Activated T-cell treated with anti-CD3 and anti-CD28 coated beads, Interleukin-2, amount 50 U/mL, for 4 hours (primary cell): ENCODE results near the gene PTPRH. TPM values are rescaled to one million over a fixed set of nuclear protein-coding genes. Genes with fewer than 3 reads are reported as not detected.

ENCODE experiments used
- ATAC-seq, 2 donors: fragments of 200-7000 bp; cut with Tn5 transposase; one replicate each; pipeline ENCODE4 v1.10.0; 2021
- DNase-seq: peaks from one replicate; pipeline ENCODE4 v3.0.0-alpha.2; 2020
- H3K27me3 Mint-ChIP-seq: one replicate; pipeline ENCODE4 v1.8.0; 2021; ENCODE audit warnings: low read depth, mixed read lengths
- H3K36me3 Mint-ChIP-seq: one replicate; pipeline ENCODE4 v1.8.0; 2022; ENCODE audit warnings: mixed read lengths; ENCODE audit not compliant: insufficient read depth
- H3K4me1 Mint-ChIP-seq: one replicate; pipeline ENCODE4 v1.8.0; 2021; ENCODE audit warnings: low read depth, mixed read lengths
- H3K4me3 Mint-ChIP-seq: one replicate; pipeline ENCODE4 v1.8.0; 2021; ENCODE audit warnings: mild to moderate bottlenecking, moderate library complexity, mixed read lengths
- H3K9me3 Mint-ChIP-seq: one replicate; pipeline ENCODE4 v1.8.0; 2021; ENCODE audit warnings: mixed read lengths
- total RNA-seq, 3 donors: library from RNA; stranded (reverse); gene quantifications; one replicate each; pipeline ENCODE4 v1.2.1, GENCODE V29; 2021

Gene PTPRH
- total RNA-seq, 3 donors from 2014 or later, result 0.11 to 0.38 (median 0.11) TPM

GRCh38 chr19:55248704-55249103, 39.4 kb upstream of the PTPRH start:
- DNase-seq (no peak), ATAC-seq (no peak)
- Mint-ChIP-seq H3K4me1 (peaks cover 51% of the 10 kb centered on the region), H3K9me3 (no peaks in the 10 kb centered on the region), H3K36me3 (peaks cover 7% of the 10 kb centered on the region), H3K4me3 (no peak overlapping the region), H3K27me3 (no peaks in the 10 kb centered on the region)

- H3K9me3 Mint-ChIP-seq, result no peaks in the 10 kb centered on the region
- DNase-seq (no peak), ATAC-seq (no peak)
- peaks cover 46% of the 10 kb centered on the region for H3K4me1 Mint-ChIP-seq
- no peaks in the 10 kb centered on the region for H3K27me3 Mint-ChIP-seq
- H3K36me3 Mint-ChIP-seq, result peaks cover 7% of the 10 kb centered on the region
- H3K4me3 Mint-ChIP-seq, result no peak overlapping the region
Measured at GRCh38 chr19:55248166-55248675, 38.9 kb upstream of the PTPRH start.

- H3K36me3 Mint-ChIP-seq, result peaks cover 9% of the 10 kb centered on the region
- peaks cover 42% of the 10 kb centered on the region for H3K4me1 Mint-ChIP-seq
- ATAC-seq (no peak), DNase-seq (no peak)
- no peaks in the 10 kb centered on the region for H3K9me3 Mint-ChIP-seq
- H3K4me3 Mint-ChIP-seq, result no peak overlapping the region
- H3K27me3 Mint-ChIP-seq, result no peaks in the 10 kb centered on the region
Measured at GRCh38 chr19:55247621-55248099, 38.4 kb upstream of the PTPRH start.

- DNase-seq, result no peak
- no peak for ATAC-seq
- Mint-ChIP-seq H3K4me3 (no peak overlapping the region), H3K9me3 (no peaks in the 10 kb centered on the region), H3K36me3 (peaks cover 9% of the 10 kb centered on the region), H3K27me3 (no peaks in the 10 kb centered on the region), H3K4me1 (peaks cover 34% of the 10 kb centered on the region)
Measured at GRCh38 chr19:55246462-55247451, 37.5 kb upstream of the PTPRH start.

GRCh38 chr19:55245236-55245904, 36.1 kb upstream of the PTPRH start:
- DNase-seq (no peak), ATAC-seq (no peak)
- Mint-ChIP-seq H3K9me3 (no peaks in the 10 kb centered on the region), H3K4me1 (peaks cover 20% of the 10 kb centered on the region), H3K36me3 (peaks cover 8% of the 10 kb centered on the region), H3K27me3 (no peaks in the 10 kb centered on the region), H3K4me3 (no peak overlapping the region)

- Mint-ChIP-seq H3K9me3 (no peaks in the 10 kb centered on the region), H3K36me3 (peaks cover 9% of the 10 kb centered on the region), H3K4me3 (no peak overlapping the region), H3K27me3 (no peaks in the 10 kb centered on the region), H3K4me1 (peaks cover 19% of the 10 kb centered on the region)
- ATAC-seq (no peak), DNase-seq (no peak)
Measured at GRCh38 chr19:55244004-55244680, 34.8 kb upstream of the PTPRH start.

GRCh38 chr19:55242517-55242916, 33.2 kb upstream of the PTPRH start:
- no peaks in the 10 kb centered on the region for H3K27me3 Mint-ChIP-seq
- H3K9me3 Mint-ChIP-seq, result no peaks in the 10 kb centered on the region
- H3K36me3 Mint-ChIP-seq, result peaks cover 16% of the 10 kb centered on the region
- H3K4me3 Mint-ChIP-seq, result no peak overlapping the region
- peaks cover 4% of the 10 kb centered on the region for H3K4me1 Mint-ChIP-seq
- ATAC-seq (no peak), DNase-seq (no peak)

GRCh38 chr19:55241935-55242464, 32.7 kb upstream of the PTPRH start:
- peaks cover 2% of the 10 kb centered on the region for H3K4me1 Mint-ChIP-seq

GRCh38 chr19:55241143-55241934, 32.0 kb upstream of the PTPRH start:
- H3K36me3 Mint-ChIP-seq, result peaks cover 28% of the 10 kb centered on the region
- ATAC-seq, result no peak
- H3K9me3 Mint-ChIP-seq, result no peaks in the 10 kb centered on the region

More at GRCh38 chr19:55241935-55242464, 32.7 kb upstream of the PTPRH start:
- Mint-ChIP-seq H3K4me3 (no peak overlapping the region), H3K27me3 (no peaks in the 10 kb centered on the region), H3K9me3 (no peaks in the 10 kb centered on the region), H3K36me3 (peaks cover 21% of the 10 kb centered on the region)
- ATAC-seq, result no peak
- no peak for DNase-seq

GRCh38 chr19:55240713-55241020, 31.4 kb upstream of the PTPRH start:
- DNase-seq, result no peak
- Mint-ChIP-seq H3K4me1 (peaks cover 2% of the 10 kb centered on the region), H3K9me3 (no peaks in the 10 kb centered on the region), H3K4me3 (no peak overlapping the region), H3K27me3 (no peaks in the 10 kb centered on the region), H3K36me3 (peaks cover 31% of the 10 kb centered on the region)
- ATAC-seq, result no peak

More at GRCh38 chr19:55241143-55241934, 32.0 kb upstream of the PTPRH start:
- no peaks in the 10 kb centered on the region for H3K27me3 Mint-ChIP-seq
- H3K4me1 Mint-ChIP-seq, result peaks cover 2% of the 10 kb centered on the region
- no peak for DNase-seq
- H3K4me3 Mint-ChIP-seq, result no peak overlapping the region

GRCh38 chr19:55239004-55239403, 29.7 kb upstream of the PTPRH start:
- DNase-seq (no peak), ATAC-seq (no peak)
- Mint-ChIP-seq H3K9me3 (no peaks in the 10 kb centered on the region), H3K4me1 (peaks cover 2% of the 10 kb centered on the region), H3K4me3 (no peak overlapping the region), H3K36me3 (peaks cover 44% of the 10 kb centered on the region), H3K27me3 (no peaks in the 10 kb centered on the region)

GRCh38 chr19:55238030-55238429, 28.7 kb upstream of the PTPRH start:
- H3K4me3 Mint-ChIP-seq, result no peak overlapping the region
- no peak for DNase-seq

GRCh38 chr19:55232986-55233385, 23.7 kb upstream of the PTPRH start:
- Mint-ChIP-seq H3K4me1 (no peaks in the 10 kb centered on the region), H3K9me3 (no peaks in the 10 kb centered on the region), H3K27me3 (no peaks in the 10 kb centered on the region), H3K4me3 (no peak overlapping the region), H3K36me3 (peaks cover 46% of the 10 kb centered on the region)
- DNase-seq (no peak), ATAC-seq (no peak)

More at GRCh38 chr19:55238030-55238429, 28.7 kb upstream of the PTPRH start:
- Mint-ChIP-seq H3K4me1 (peaks cover 2% of the 10 kb centered on the region), H3K36me3 (peaks cover 49% of the 10 kb centered on the region), H3K9me3 (no peaks in the 10 kb centered on the region), H3K27me3 (no peaks in the 10 kb centered on the region)
- no peak for ATAC-seq
